ENCODE measurements around the gene LUC7L3.

DNA sequence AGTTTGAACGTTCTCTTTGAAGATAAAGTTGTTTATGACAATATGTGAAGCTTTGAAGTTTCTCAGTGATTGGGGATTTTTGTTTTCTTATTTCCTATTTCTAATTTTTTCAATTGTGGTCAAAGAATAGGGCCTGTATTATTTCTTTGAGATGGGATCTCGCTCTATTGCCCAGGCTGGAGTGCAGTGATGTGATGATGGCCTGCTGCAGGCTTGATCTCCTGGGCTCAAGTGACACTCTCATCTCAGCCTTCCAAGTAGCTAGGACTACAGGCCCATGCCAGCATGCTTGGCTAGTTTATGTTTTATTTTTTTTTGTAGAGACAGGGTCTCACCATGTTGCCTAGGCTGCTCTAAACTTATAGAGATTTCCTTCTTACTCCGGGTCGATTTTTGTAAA lies 59.6 kb downstream of the LUC7L3 start:
- TF ChIP-seq, protein P1, sequence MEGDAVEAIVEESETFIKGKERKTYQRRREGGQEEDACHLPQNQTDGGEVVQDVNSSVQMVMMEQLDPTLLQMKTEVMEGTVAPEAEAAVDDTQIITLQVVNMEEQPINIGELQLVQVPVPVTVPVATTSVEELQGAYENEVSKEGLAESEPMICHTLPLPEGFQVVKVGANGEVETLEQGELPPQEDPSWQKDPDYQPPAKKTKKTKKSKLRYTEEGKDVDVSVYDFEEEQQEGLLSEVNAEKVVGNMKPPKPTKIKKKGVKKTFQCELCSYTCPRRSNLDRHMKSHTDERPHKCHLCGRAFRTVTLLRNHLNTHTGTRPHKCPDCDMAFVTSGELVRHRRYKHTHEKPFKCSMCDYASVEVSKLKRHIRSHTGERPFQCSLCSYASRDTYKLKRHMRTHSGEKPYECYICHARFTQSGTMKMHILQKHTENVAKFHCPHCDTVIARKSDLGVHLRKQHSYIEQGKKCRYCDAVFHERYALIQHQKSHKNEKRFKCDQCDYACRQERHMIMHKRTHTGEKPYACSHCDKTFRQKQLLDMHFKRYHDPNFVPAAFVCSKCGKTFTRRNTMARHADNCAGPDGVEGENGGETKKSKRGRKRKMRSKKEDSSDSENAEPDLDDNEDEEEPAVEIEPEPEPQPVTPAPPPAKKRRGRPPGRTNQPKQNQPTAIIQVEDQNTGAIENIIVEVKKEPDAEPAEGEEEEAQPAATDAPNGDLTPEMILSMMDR (IDR thresholded peaks at IDR 0.05; ENCODE audit: low read length) = no peak
- TF ChIP-seq EZH2 (IDR thresholded peaks at IDR 0.05; ENCODE audit: borderline replicate concordance, low read length) = no peak

Data from OCI-LY1 (cell line).